ENCODE results near the gene CAPN8.

The CAPN8 gene

GRCh38 chr1:223684488-223684792 is 18.9 kb upstream of the CAPN8 start:
- H3K4me1 ChIP-seq = peaks cover 0 to 11% (median under 1%) of the 10 kb centered on the region in 10 experiments; a peak in 10 of 20 replicates
- no peak overlapping the region for H3K27ac ChIP-seq
- H4K20me1 ChIP-seq = no peaks in the 10 kb centered on the region
- H3K4me2 ChIP-seq = no peak overlapping the region
- H3K4me3 ChIP-seq = no peak overlapping the region
- no peaks in the 10 kb centered on the region for H3K36me3 ChIP-seq
- no peak overlapping the region for H3K9ac ChIP-seq
- H3K9me3 ChIP-seq (replicated peaks in 1 of 11) = no peaks in the 10 kb centered on the region
- TF ChIP-seq Cebpa-rat (IDR thresholded peaks at IDR 0.05) = no peak
- H3K27me3 ChIP-seq = no peaks in the 10 kb centered on the region

- Histone ChIP-seq H3K27me3 (no peaks in the 10 kb centered on the region), H4K20me1 (no peaks in the 10 kb centered on the region), H3K4me1 (peaks cover 0 to 17% (median 2%) of the 10 kb centered on the region in 10 experiments; a peak in 10 of 20 replicates), H3K27ac (no peak overlapping the region), H3K36me3 (no peaks in the 10 kb centered on the region), H3K9me3 (replicated peaks in 1 of 11) (no peaks in the 10 kb centered on the region), H3K9ac (no peak overlapping the region), H3K4me2 (no peak overlapping the region), H3K4me3 (no peak overlapping the region)
- TF ChIP-seq Cebpa-rat (IDR thresholded peaks at IDR 0.05) = no peak
These were observed 18.3 kb upstream of the CAPN8 start for GRCh38 chr1:223683586-223684487.

- TF ChIP-seq Cebpa-rat (IDR thresholded peaks at IDR 0.05) = no peak
- H3K4me3 ChIP-seq = no peak overlapping the region
- H3K4me2 ChIP-seq = no peak overlapping the region
- no peak overlapping the region for H3K9ac ChIP-seq
- H3K27ac ChIP-seq = no peak overlapping the region
- no peaks in the 10 kb centered on the region for H3K36me3 ChIP-seq
- H4K20me1 ChIP-seq = no peaks in the 10 kb centered on the region
- H3K9me3 ChIP-seq (replicated peaks in 1 of 11) = no peaks in the 10 kb centered on the region; a peak in 1 of 22 replicates
- H3K27me3 ChIP-seq = no peaks in the 10 kb centered on the region
- H3K4me1 ChIP-seq = peaks cover 0 to 30% (median 2%) of the 10 kb centered on the region in 10 experiments; a peak in 10 of 20 replicates
These were observed 17.0 kb upstream of the CAPN8 start for GRCh38 chr1:223682502-223682901.

- no peaks in the 10 kb centered on the region for H3K27me3 ChIP-seq
- no peak for TF ChIP-seq Cebpa-rat (IDR thresholded peaks at IDR 0.05)
These were observed 14.7 kb upstream of the CAPN8 start for GRCh38 chr1:223680188-223680587.

GRCh38 chr1:223678841-223679240 is 13.3 kb upstream of the CAPN8 start:
- no peak for TF ChIP-seq Cebpa-rat (IDR thresholded peaks at IDR 0.05)

More at GRCh38 chr1:223680188-223680587, 14.7 kb upstream of the CAPN8 start:
- Histone ChIP-seq H3K9ac (no peak overlapping the region), H3K4me2 (peak overlapping the region in 2 of 11 experiments; percentile 71 to 81; a peak in 4 of 22 replicates), H3K9me3 (replicated peaks in 1 of 11) (peaks cover 11 to 17% (median 15%) of the 10 kb centered on the region in 11 experiments), H3K27ac (peak overlapping the region in 3 of 11 experiments; percentile 16 to 49 (median 17); a peak in 2 of 22 replicates), H3K36me3 (no peaks in the 10 kb centered on the region), H3K4me3 (no peak overlapping the region), H3K4me1 (peaks cover 0 to 52% (median 2%) of the 10 kb centered on the region in 10 experiments; a peak in 10 of 20 replicates), H4K20me1 (no peaks in the 10 kb centered on the region)

GRCh38 chr1:223674119-223674890 is 8.8 kb upstream of the CAPN8 start:
- Histone ChIP-seq H3K9ac (peak overlapping the region in 3 of 11 experiments; percentile 38 to 67 (median 50); a peak in 4 of 22 replicates), H3K4me2 (peak overlapping the region in 4 of 11 experiments; percentile 11 to 71 (median 68); a peak in 6 of 22 replicates), H3K4me1 (peaks cover 0 to 80% (median 0%) of the 10 kb centered on the region in 10 experiments; a peak in 8 of 20 replicates), H3K36me3 (no peaks in the 10 kb centered on the region), H3K27ac (peak overlapping the region in 4 of 11 experiments; percentile 25 to 84 (median 72); a peak in 6 of 22 replicates), H3K27me3 (no peaks in the 10 kb centered on the region), H4K20me1 (no peaks in the 10 kb centered on the region), H3K4me3 (no peak overlapping the region), H3K9me3 (replicated peaks in 1 of 11) (peaks cover 33 to 40% (median 36%) of the 10 kb centered on the region in 11 experiments)
- TF ChIP-seq Cebpa-rat (IDR thresholded peaks at IDR 0.05) = no peak

More at GRCh38 chr1:223678841-223679240, 13.3 kb upstream of the CAPN8 start:
- Histone ChIP-seq H4K20me1 (no peaks in the 10 kb centered on the region), H3K9me3 (replicated peaks in 1 of 11) (peaks cover 22 to 30% (median 27%) of the 10 kb centered on the region in 11 experiments), H3K27me3 (no peaks in the 10 kb centered on the region), H3K4me3 (no peak overlapping the region), H3K9ac (peak overlapping the region in 1 of 11 experiments; percentile 2; a peak in 1 of 22 replicates), H3K4me1 (peaks cover 0 to 64% (median 0%) of the 10 kb centered on the region in 10 experiments; a peak in 8 of 20 replicates), H3K27ac (peak overlapping the region in 3 of 11 experiments; percentile 20 to 49 (median 38); a peak in 5 of 22 replicates), H3K36me3 (no peaks in the 10 kb centered on the region), H3K4me2 (peak overlapping the region in 4 of 11 experiments; percentile 26 to 81 (median 60); a peak in 7 of 22 replicates)

- TF ChIP-seq Cebpa-rat (IDR thresholded peaks at IDR 0.05) = no peak
- no peaks in the 10 kb centered on the region for H3K36me3 ChIP-seq
- peak overlapping the region in 2 of 11 experiments; percentile 26; a peak in 2 of 22 replicates for H3K4me2 ChIP-seq
These were observed 5.1 kb upstream of the CAPN8 start for GRCh38 chr1:223670458-223671159.

GRCh38 chr1:223669003-223669795 is 3.7 kb upstream of the CAPN8 start:
- H3K9ac ChIP-seq = no peak overlapping the region
- no peak overlapping the region for H3K27ac ChIP-seq
- no peaks in the 10 kb centered on the region for H4K20me1 ChIP-seq
- peaks cover 10 to 16% (median 14%) of the 10 kb centered on the region in 11 experiments for H3K9me3 ChIP-seq (replicated peaks in 1 of 11)
- no peak overlapping the region for H3K4me2 ChIP-seq
- H3K27me3 ChIP-seq = no peaks in the 10 kb centered on the region
- no peak for TF ChIP-seq Cebpa-rat (IDR thresholded peaks at IDR 0.05)
- no peak overlapping the region for H3K4me3 ChIP-seq
- H3K4me1 ChIP-seq = peaks cover 7 to 38% (median 13%) of the 10 kb centered on the region in 10 experiments
- H3K36me3 ChIP-seq = no peaks in the 10 kb centered on the region

More at GRCh38 chr1:223670458-223671159, 5.1 kb upstream of the CAPN8 start:
- no peaks in the 10 kb centered on the region for H3K27me3 ChIP-seq
- no peak overlapping the region for H3K9ac ChIP-seq
- H3K27ac ChIP-seq = no peak overlapping the region
- no peak overlapping the region for H3K4me3 ChIP-seq
- no peaks in the 10 kb centered on the region for H4K20me1 ChIP-seq
- H3K4me1 ChIP-seq = peaks cover 11 to 50% (median 14%) of the 10 kb centered on the region in 10 experiments
- H3K9me3 ChIP-seq (replicated peaks in 1 of 11) = peaks cover 22 to 29% (median 26%) of the 10 kb centered on the region in 11 experiments

Data from BLaER1 treated with 17β-estradiol and CSF1 and Interleukin-3, amounts not matched to agents 10 nM and 100 nM (cell line).